RWPE1 (cell line): ENCODE data around the gene UBE4B.
"Not testable (repeated sequence)": the region's sequence is repeated elsewhere in the genome, so short reads cannot be mapped to it uniquely, and the experiment has no call there.

Experiments used
- CTCF ChIA-PET: fragments of 350-600 bp; sonication (Branson Sonifier 250); formaldehyde crosslinking; extraction: SDS; loops from one replicate; lab custom pipeline; 2021; lab: Yijun Ruan, JAX
- POLR2A ChIA-PET: fragments of 400-600 bp; formaldehyde crosslinking; extraction: SDS; loops from one replicate; lab custom pipeline; 2020; ENCODE audit warnings: antibody characterized with exemption; ENCODE audit not compliant: low non-redundant PET; lab: Yijun Ruan, JAX
- DNase-seq: peaks from one replicate; pipeline ENCODE4 v3.0.0; 2012; ENCODE audit warnings: low spot score
- H3K27ac ChIP-seq: fragments of 450-650 bp; 2 replicates; pipeline ENCODE4 v1.5.1; 2017
- CTCF ChIP-seq: fragments of 450-650 bp; conservative IDR thresholded peaks from 2 replicates; pipeline ENCODE4 v1.5.1; 2017; ENCODE audit warnings: low read depth, mild to moderate bottlenecking

Gene UBE4B

DNA sequence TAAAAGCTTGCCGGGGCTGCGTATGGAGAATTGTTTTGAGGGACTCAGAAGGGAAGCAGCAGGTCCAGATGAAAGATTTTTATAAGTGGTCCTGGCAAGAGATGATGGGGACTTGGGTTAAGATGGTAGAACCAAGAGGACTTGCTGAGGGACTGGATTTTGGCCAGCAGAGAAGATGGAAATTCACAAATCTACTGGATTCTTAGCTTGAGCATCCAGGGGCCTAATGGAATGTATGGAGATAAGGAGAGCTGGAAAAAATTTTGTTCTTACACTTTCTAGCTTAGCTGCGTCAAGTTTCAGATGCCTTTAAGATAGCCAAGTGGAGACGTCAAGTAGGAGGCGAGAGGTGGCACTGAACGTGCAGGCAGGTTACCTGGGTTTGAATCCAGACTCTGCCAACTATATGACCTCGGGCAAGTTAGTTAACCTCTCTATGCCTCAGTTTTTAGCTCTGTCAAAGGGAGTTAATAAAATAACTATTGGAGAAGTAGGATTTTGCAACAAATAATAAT lies 39.1 kb upstream of the UBE4B start:
- ChIA-PET POLR2A (no interaction called here), CTCF (interaction anchor here (0.6 kb wide), 1 partner anchor 216 kb away, joined by 3 read pairs; no protein-coding TSS in a partner anchor)
- TF ChIP-seq CTCF, result no peak
- DNase-seq, result no peak
- H3K27ac ChIP-seq, result no peak overlapping the region

DNA sequence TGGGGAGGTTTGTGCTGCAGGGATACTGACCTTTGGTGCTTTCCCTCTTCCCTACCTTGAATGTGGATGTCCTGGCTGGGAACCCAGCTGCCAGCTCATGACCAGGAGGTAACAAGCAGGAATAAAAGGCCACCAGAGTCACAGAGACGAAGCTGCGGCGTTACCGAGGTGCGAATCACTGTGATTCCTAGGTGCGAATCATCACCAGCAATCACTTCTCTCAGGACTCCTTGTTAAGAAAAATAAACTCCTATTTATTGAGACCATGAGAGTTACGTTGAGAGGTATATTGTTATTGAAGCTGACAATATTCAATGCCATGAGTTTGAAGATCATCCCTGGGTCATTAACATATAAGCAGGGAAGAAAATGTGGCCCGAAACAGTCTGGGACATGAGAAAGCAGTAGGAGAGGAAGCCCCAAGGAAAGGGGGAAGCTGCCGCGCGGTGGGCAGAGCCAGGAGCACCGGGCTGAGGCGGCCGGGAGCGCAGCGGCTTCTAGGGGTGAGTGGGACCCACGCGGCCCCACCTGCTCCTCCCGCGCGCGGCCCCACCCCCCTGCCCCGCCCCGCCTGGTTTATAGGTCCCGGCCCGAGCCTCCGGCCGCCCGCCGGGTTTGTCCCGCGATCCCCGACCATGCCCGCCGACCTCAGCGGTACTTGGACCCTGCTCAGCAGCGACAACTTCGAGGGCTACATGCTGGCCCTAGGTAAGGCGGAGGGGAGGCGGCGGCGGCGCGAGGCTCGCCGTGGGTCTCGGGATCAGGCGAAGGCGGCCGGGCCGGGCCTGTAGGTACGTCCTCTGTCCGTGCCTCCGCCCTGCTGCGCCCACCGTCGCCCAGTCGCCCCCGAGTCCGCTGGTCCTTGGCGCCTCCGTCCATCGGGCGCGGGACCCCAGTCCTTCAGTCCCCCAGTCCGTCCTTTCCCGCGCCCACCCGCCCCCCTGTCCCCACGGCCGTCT lies 35.9 kb upstream of the UBE4B start, which contains the start of gene RBP7:
Gene RBP7 (plus strand): TSS at position 605 of the 959 bp plus-strand sequence. CDS start 31 bp downstream, at position 636.
- TF ChIP-seq CTCF, result no peak
- no peak within 1 kb of the TSS for H3K27ac ChIP-seq
- ChIA-PET CTCF (interaction anchor here (0.5 to 1.0 kb wide), 2 partner anchors 47 to 340 kb away, joined by 3 read pairs; no protein-coding TSS in a partner anchor), POLR2A (no interaction called here)
- DNase-seq, result peak; percentile 20

DNA sequence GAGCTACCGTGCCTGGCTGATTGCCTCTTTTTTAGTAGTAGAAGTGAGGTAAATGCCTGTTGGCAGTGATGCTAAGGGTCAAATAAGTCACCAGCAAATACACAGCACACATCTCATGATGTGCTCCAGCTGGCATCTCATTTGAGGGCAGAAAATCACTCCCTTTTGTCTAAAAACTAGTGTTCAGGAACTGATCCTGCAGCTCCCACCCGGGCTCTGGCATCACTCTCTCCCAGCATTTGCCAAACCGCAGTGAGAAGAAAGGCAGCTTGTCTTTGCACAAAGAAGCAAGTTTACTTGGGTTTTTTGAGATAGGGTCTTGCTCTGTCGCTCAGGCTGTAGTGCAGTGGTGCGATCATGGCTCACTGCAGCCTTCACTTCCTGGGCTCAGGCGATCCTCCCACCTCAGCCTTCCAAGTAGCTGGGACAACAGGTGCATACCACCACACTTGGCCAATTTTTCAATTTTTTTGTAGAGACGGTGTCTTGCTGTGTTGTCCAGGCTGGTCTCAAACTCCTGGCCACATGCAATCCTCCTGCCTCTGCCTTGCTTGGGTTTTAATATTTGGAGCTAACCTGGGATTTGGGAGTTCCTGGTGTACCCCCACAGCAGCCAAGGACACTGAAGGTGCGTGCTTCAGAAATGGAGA lies 31.6 kb upstream of the UBE4B start:
- H3K27ac ChIP-seq, result no peak overlapping the region
- ChIA-PET POLR2A (interaction anchor here (0.6 kb wide), 1 partner anchor 19 kb away, joined by 4 read pairs; no protein-coding TSS in a partner anchor), CTCF (interaction anchor here (0.6 kb wide), 1 partner anchor 1124 kb away, joined by 3 read pairs; no protein-coding TSS in a partner anchor)
- TF ChIP-seq CTCF, result no peak
- DNase-seq, result no peak

GRCh38 chr1:10005248-10005647 lies 27.5 kb upstream of the UBE4B start:
- CTCF ChIA-PET, H3K27ac ChIP-seq, DNase-seq, POLR2A ChIA-PET: not testable (repeated sequence)

DNA sequence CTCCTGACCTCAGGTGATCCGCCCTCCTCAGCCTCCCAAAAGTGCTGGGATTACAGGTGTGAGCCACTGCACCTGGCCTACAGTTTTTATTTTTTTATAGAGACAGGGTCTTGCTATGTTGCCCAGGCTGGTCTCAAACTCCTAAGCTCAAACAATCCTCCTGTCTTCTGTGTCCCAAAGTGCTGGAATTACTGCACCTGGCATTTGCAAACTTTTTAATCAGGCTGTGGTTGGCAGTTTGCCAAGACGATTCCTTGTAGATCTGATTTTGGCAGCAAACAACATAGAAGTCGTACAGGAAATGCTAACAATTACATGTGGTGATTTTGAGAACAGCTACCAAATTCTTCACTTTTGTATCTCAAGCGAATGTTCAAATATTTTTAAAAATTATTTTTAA lies 25.6 kb upstream of the UBE4B start:
- POLR2A ChIA-PET, result no interaction called here
- no peak for DNase-seq
- TF ChIP-seq CTCF, result no peak
- CTCF ChIA-PET, result interaction anchor here (0.6 kb wide), 1 partner anchor 176 kb away, joined by 3 read pairs; no protein-coding TSS in a partner anchor
- H3K27ac ChIP-seq, result no peak overlapping the region

DNA sequence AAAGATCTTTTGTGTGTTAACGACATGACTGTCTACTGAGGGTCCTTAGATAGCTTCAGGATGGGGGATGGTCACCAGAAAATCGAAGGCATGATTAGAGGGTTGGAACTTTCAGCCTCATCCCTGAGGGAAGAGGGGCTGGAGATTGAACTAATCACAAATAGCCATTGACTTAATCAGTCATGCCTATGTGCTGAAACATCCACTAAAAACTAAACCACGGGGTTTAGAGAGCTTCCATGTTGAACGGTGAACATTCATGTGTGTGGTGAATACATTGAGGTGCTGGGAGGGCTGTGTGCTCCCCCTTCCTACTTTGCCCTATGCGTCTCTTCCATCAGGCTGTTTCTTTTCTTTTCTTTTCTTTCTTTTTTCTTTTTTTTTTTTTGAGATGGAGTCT lies 18.7 kb upstream of the UBE4B start:
- H3K27ac ChIP-seq, result no peak overlapping the region
- TF ChIP-seq CTCF, result no peak
- POLR2A ChIA-PET, result no interaction called here
- no peak for DNase-seq
- CTCF ChIA-PET, result no interaction called here
